Astrocyte (in vitro differentiated cells and primary cell): Measurements from ENCODE around the gene FLRT2. TPM values are rescaled to one million over a fixed set of nuclear protein-coding genes. Genes with fewer than 3 reads are reported as not detected.

ENCODE experiments used
- DNase-seq: peaks from one replicate; pipeline ENCODE4 v3.0.0-alpha.2; 2010; ENCODE audit warnings: low read depth
- FAIRE-seq: peaks from 2 replicates; lab custom pipeline; 2011; peaks lifted over from hg19 to GRCh38; lab: Jason Lieb, UNC
- H2AFZ ChIP-seq: 2 replicates; pipeline ENCODE4 v1.6.0; 2012; ENCODE audit warnings: low read depth, low read length, inconsistent platforms
- H3K27ac ChIP-seq: 2 replicates; pipeline ENCODE4 v1.5.1; 2011; ENCODE audit warnings: low read depth, low read length, inconsistent platforms
- H3K27me3 ChIP-seq: 2 replicates; pipeline ENCODE4 v1.6.0; 2011; ENCODE audit warnings: low read length, inconsistent platforms; ENCODE audit not compliant: insufficient read depth
- H3K36me3 ChIP-seq: 2 replicates; pipeline ENCODE4 v1.5.1; 2011; ENCODE audit warnings: low read length, inconsistent platforms; ENCODE audit not compliant: insufficient read depth
- H3K4me1 ChIP-seq: 2 replicates; pipeline ENCODE4 v1.5.1; 2011; ENCODE audit warnings: low read length, inconsistent platforms; ENCODE audit not compliant: insufficient read depth
- H3K4me2 ChIP-seq: 2 replicates; pipeline ENCODE4 v1.6.0; 2012; ENCODE audit warnings: low read length, inconsistent platforms
- H3K4me3 ChIP-seq: 2 replicates; pipeline ENCODE4 v1.5.1; 2011; ENCODE audit warnings: low read depth, mild to moderate bottlenecking, low read length, inconsistent platforms; ENCODE audit not compliant: insufficient read depth
- H3K79me2 ChIP-seq: 2 replicates; pipeline ENCODE4 v1.6.0; 2012; ENCODE audit warnings: mild to moderate bottlenecking, low read length, inconsistent platforms; ENCODE audit not compliant: insufficient read depth
- H3K9ac ChIP-seq: 2 replicates; pipeline ENCODE4 v1.6.0; 2012; ENCODE audit warnings: mild to moderate bottlenecking, low read length, inconsistent platforms
- H3K9me3 ChIP-seq: 2 replicates; pipeline ENCODE4 v1.5.1; 2012; ENCODE audit warnings: low read depth, mild to moderate bottlenecking, low read length, inconsistent platforms; ENCODE audit not compliant: insufficient read depth
- H4K20me1 ChIP-seq: 2 replicates; pipeline ENCODE4 v1.6.0; 2012; ENCODE audit warnings: low read length, inconsistent platforms; ENCODE audit not compliant: insufficient read depth
- H3K27ac Mint-ChIP-seq: one replicate; pipeline ENCODE4 v1.8.0; 2021; ENCODE audit warnings: mild to moderate bottlenecking, mixed read lengths; ENCODE audit not compliant: unreplicated experiment
- H3K27me3 Mint-ChIP-seq: one replicate; pipeline ENCODE4 v1.8.0; 2021; ENCODE audit warnings: low read depth, mixed read lengths; ENCODE audit not compliant: unreplicated experiment
- H3K36me3 Mint-ChIP-seq: one replicate; pipeline ENCODE4 v1.8.0; 2021; ENCODE audit warnings: low read depth, mixed read lengths; ENCODE audit not compliant: unreplicated experiment
- H3K4me1 Mint-ChIP-seq: one replicate; pipeline ENCODE4 v1.8.0; 2021; ENCODE audit warnings: low read depth, mixed read lengths; ENCODE audit not compliant: unreplicated experiment
- H3K4me3 Mint-ChIP-seq: one replicate; pipeline ENCODE4 v1.8.0; 2021; ENCODE audit warnings: mild to moderate bottlenecking, moderate library complexity, mixed read lengths; ENCODE audit not compliant: unreplicated experiment
- H3K9me3 Mint-ChIP-seq: one replicate; pipeline ENCODE4 v1.8.0; 2021; ENCODE audit warnings: mild to moderate bottlenecking, mixed read lengths; ENCODE audit not compliant: unreplicated experiment
- CTCF ChIP-seq: IDR thresholded peaks from 2 replicates; pipeline ENCODE4 v1.5.1; 2011; ENCODE audit warnings: low read depth, mild to moderate bottlenecking, inconsistent platforms, low read length, moderate library complexity; ENCODE audit not compliant: insufficient read depth
- EZH2 ChIP-seq: IDR thresholded peaks from 2 replicates; pipeline ENCODE4 v1.6.1; 2012; ENCODE audit warnings: mild to moderate bottlenecking, low read length, inconsistent platforms; ENCODE audit not compliant: insufficient read depth
- total RNA-seq: library from RNA; stranded (reverse); gene quantifications from 2 replicates; pipeline ENCODE4 v1.2.1, GENCODE V29; 2021

FLRT2 gene
- total RNA-seq, 1 donor from 2014 or later: 227 TPM

GRCh38 chr14:85576218-85576617 lies 46.3 kb downstream of the FLRT2 start:
- TF ChIP-seq EZH2: no peak
- no peak for TF ChIP-seq CTCF
- no peaks in the 10 kb centered on the region for H3K27me3 ChIP-seq
- no peak overlapping the region for H3K9ac ChIP-seq
- no peaks in the 10 kb centered on the region for H3K9me3 ChIP-seq
- H3K4me3 ChIP-seq: no peak overlapping the region
- peaks cover 85% of the 10 kb centered on the region for H3K4me1 Mint-ChIP-seq
- H3K27ac ChIP-seq: no peak overlapping the region
- no peaks in the 10 kb centered on the region for H3K79me2 ChIP-seq
- peaks cover 7% of the 10 kb centered on the region for H3K36me3 Mint-ChIP-seq
- FAIRE-seq (no peak), DNase-seq (peak; percentile 22)
- H3K27me3 Mint-ChIP-seq: no peaks in the 10 kb centered on the region
- H3K9me3 Mint-ChIP-seq: no peaks in the 10 kb centered on the region
- no peaks in the 10 kb centered on the region for H4K20me1 ChIP-seq
- H3K4me2 ChIP-seq: peak overlapping the region; percentile 49
- H3K27ac Mint-ChIP-seq: peak overlapping the region; percentile 42
- no peak overlapping the region for H3K4me3 Mint-ChIP-seq
- H3K4me1 ChIP-seq: peaks cover 45% of the 10 kb centered on the region
- H3K36me3 ChIP-seq: no peaks in the 10 kb centered on the region
- H2AFZ ChIP-seq: no peak overlapping the region

GRCh38 chr14:85576848-85577542 lies 47.1 kb downstream of the FLRT2 start:
- Mint-ChIP-seq H3K4me1 (peaks cover 82% of the 10 kb centered on the region), H3K9me3 (no peaks in the 10 kb centered on the region), H3K36me3 (peaks cover 7% of the 10 kb centered on the region), H3K4me3 (no peak overlapping the region), H3K27me3 (no peaks in the 10 kb centered on the region), H3K27ac (no peak overlapping the region)
- H3K4me2 ChIP-seq: peak overlapping the region; percentile 49
- H3K36me3 ChIP-seq: no peaks in the 10 kb centered on the region
- no peak overlapping the region for H3K27ac ChIP-seq
- no peak overlapping the region for H2AFZ ChIP-seq
- no peak for FAIRE-seq
- H3K4me1 ChIP-seq: peaks cover 47% of the 10 kb centered on the region
- peak; percentile 30 for DNase-seq
- no peaks in the 10 kb centered on the region for H3K79me2 ChIP-seq
- H3K4me3 ChIP-seq: no peak overlapping the region
- no peaks in the 10 kb centered on the region for H3K27me3 ChIP-seq
- H3K9me3 ChIP-seq: no peaks in the 10 kb centered on the region
- H4K20me1 ChIP-seq: no peaks in the 10 kb centered on the region
- TF ChIP-seq CTCF (no peak), EZH2 (no peak)
- no peak overlapping the region for H3K9ac ChIP-seq

GRCh38 chr14:85577543-85578114 lies 47.7 kb downstream of the FLRT2 start:
- H4K20me1 ChIP-seq: no peaks in the 10 kb centered on the region
- no peak overlapping the region for H3K9ac ChIP-seq
- peak overlapping the region; percentile 45 for H3K4me2 ChIP-seq
- Mint-ChIP-seq H3K4me1 (peaks cover 76% of the 10 kb centered on the region), H3K27me3 (no peaks in the 10 kb centered on the region), H3K27ac (no peak overlapping the region), H3K9me3 (no peaks in the 10 kb centered on the region), H3K4me3 (no peak overlapping the region), H3K36me3 (peaks cover 7% of the 10 kb centered on the region)
- TF ChIP-seq EZH2 (no peak), CTCF (no peak)
- no peaks in the 10 kb centered on the region for H3K36me3 ChIP-seq
- H3K79me2 ChIP-seq: no peaks in the 10 kb centered on the region
- H3K4me3 ChIP-seq: no peak overlapping the region
- no peak overlapping the region for H2AFZ ChIP-seq
- FAIRE-seq: no peak
- no peaks in the 10 kb centered on the region for H3K9me3 ChIP-seq
- peaks cover 47% of the 10 kb centered on the region for H3K4me1 ChIP-seq
- H3K27ac ChIP-seq: no peak overlapping the region
- DNase-seq: no peak
- no peaks in the 10 kb centered on the region for H3K27me3 ChIP-seq
